ENCODE measurements around the gene SAMD3.

- TF ChIP-seq, protein P1, sequence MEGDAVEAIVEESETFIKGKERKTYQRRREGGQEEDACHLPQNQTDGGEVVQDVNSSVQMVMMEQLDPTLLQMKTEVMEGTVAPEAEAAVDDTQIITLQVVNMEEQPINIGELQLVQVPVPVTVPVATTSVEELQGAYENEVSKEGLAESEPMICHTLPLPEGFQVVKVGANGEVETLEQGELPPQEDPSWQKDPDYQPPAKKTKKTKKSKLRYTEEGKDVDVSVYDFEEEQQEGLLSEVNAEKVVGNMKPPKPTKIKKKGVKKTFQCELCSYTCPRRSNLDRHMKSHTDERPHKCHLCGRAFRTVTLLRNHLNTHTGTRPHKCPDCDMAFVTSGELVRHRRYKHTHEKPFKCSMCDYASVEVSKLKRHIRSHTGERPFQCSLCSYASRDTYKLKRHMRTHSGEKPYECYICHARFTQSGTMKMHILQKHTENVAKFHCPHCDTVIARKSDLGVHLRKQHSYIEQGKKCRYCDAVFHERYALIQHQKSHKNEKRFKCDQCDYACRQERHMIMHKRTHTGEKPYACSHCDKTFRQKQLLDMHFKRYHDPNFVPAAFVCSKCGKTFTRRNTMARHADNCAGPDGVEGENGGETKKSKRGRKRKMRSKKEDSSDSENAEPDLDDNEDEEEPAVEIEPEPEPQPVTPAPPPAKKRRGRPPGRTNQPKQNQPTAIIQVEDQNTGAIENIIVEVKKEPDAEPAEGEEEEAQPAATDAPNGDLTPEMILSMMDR (IDR thresholded peaks at IDR 0.05) = no peak
- TF ChIP-seq EP300 (IDR thresholded peaks at IDR 0.05) (no peak), POLR2A (IDR thresholded peaks at IDR 0.05) (no peak), POLR2AphosphoS5 (IDR thresholded peaks at IDR 0.05) (no peak)
These were observed 37.1 kb downstream of the SAMD3 start for GRCh38 chr6:130185658-130186057.

All from sigmoid colon (tissue), 4 donors.